Osteocyte (in vitro differentiated cells): Measurements from ENCODE around the gene MSH3. TPM values are rescaled to one million over a fixed set of nuclear protein-coding genes. Genes with fewer than 3 reads are reported as not detected.
"Not testable (repeated sequence)": the region's sequence is repeated elsewhere in the genome, so short reads cannot be mapped to it uniquely, and the experiment has no call there.

Experiments used
- DNase-seq: peaks from one replicate; pipeline ENCODE4 v3.0.0; 2021; ENCODE audit warnings: mixed read lengths; ENCODE audit not compliant: unreplicated experiment; ENCODE audit errors: extremely low spot score
- H3K27ac Mint-ChIP-seq: one replicate; pipeline ENCODE4 v1.8.0; 2021; ENCODE audit warnings: mild to moderate bottlenecking, mixed read lengths; ENCODE audit not compliant: unreplicated experiment
- H3K27me3 Mint-ChIP-seq: one replicate; pipeline ENCODE4 v1.8.0; 2021; ENCODE audit warnings: mixed read lengths; ENCODE audit not compliant: unreplicated experiment
- H3K36me3 Mint-ChIP-seq: one replicate; pipeline ENCODE4 v1.8.0; 2021; ENCODE audit warnings: mixed read lengths; ENCODE audit not compliant: unreplicated experiment
- H3K4me1 Mint-ChIP-seq: one replicate; pipeline ENCODE4 v1.8.0; 2021; ENCODE audit warnings: mixed read lengths; ENCODE audit not compliant: unreplicated experiment
- H3K4me3 Mint-ChIP-seq: one replicate; pipeline ENCODE4 v1.8.0; 2021; ENCODE audit warnings: mild to moderate bottlenecking, moderate library complexity, mixed read lengths; ENCODE audit not compliant: unreplicated experiment
- H3K9me3 Mint-ChIP-seq: one replicate; pipeline ENCODE4 v1.8.0; 2021; ENCODE audit warnings: mixed read lengths; ENCODE audit not compliant: unreplicated experiment
- total RNA-seq: library from RNA; stranded (reverse); gene quantifications from 2 replicates; pipeline ENCODE4 v1.2.1, GENCODE V29; 2021
- TF ChIP-seq, protein P1 (sequence below): fragments of 200-600 bp; sonication (generic); IDR thresholded peaks from 2 replicates; pipeline ENCODE4 v1.5.0; 2021; ENCODE audit warnings: antibody characterized with exemption, mild to moderate bottlenecking, moderate library complexity

The MSH3 gene
- total RNA-seq, 1 donor from 2014 or later: 14.8 TPM

DNA sequence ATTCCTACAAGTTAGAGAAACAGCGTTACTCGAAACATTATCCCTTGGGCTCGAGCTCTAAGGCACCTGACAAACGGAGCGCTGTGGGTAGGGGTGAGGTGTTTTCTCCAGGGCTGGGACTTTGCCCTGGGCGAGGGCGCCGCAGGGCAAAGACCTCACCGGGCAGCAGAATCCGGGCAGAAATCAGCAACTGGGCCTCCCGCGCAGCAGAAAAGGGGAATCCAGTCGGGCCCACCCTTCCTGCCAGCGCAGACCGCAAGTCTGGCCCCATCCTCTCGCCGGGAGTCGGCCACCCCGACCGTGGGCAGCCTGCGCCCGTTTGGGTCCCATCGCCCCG, 430 bp upstream of the MSH3 start:
- DNase-seq: no peak
- Mint-ChIP-seq H3K36me3 (peaks cover 13% of the 10 kb centered on the region), H3K4me3 (peak overlapping the region; percentile 72), H3K9me3 (no peaks in the 10 kb centered on the region), H3K27me3 (no peaks in the 10 kb centered on the region), H3K27ac (no peak overlapping the region), H3K4me1 (peaks cover 25% of the 10 kb centered on the region)
- TF ChIP-seq, protein P1, sequence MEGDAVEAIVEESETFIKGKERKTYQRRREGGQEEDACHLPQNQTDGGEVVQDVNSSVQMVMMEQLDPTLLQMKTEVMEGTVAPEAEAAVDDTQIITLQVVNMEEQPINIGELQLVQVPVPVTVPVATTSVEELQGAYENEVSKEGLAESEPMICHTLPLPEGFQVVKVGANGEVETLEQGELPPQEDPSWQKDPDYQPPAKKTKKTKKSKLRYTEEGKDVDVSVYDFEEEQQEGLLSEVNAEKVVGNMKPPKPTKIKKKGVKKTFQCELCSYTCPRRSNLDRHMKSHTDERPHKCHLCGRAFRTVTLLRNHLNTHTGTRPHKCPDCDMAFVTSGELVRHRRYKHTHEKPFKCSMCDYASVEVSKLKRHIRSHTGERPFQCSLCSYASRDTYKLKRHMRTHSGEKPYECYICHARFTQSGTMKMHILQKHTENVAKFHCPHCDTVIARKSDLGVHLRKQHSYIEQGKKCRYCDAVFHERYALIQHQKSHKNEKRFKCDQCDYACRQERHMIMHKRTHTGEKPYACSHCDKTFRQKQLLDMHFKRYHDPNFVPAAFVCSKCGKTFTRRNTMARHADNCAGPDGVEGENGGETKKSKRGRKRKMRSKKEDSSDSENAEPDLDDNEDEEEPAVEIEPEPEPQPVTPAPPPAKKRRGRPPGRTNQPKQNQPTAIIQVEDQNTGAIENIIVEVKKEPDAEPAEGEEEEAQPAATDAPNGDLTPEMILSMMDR: no peak

DNA sequence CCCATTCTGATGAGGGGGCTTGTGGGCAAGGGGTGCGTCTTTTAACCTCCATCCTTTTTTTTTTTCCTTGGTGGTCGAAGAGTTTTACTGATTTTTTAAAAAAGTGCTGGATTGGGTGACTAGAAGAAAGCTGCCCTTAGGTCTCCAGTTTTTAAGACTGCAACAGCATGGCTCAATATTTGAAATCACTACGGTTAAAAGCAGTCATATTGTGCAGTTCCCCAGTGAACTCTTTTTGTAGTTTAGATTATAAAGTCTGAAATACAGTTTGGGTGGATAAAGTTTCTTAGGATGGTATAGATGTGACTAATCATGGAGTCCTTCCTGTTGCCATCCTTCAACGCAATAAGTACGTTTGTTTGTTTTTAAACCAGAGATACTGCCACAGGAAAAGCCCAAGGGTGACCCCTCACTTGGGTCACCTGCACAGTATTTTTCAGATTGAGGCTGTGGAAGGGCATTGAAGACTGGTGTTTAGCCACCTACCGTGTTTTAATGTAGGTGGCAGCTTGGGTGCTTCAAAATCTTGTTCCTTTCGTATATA, 851 bp downstream of the MSH3 start:
- TF ChIP-seq, protein P1: no peak
- H3K27me3 Mint-ChIP-seq: no peaks in the 10 kb centered on the region
- peak overlapping the region; percentile 96 for H3K27ac Mint-ChIP-seq
- H3K9me3 Mint-ChIP-seq: no peaks in the 10 kb centered on the region
- peaks cover 25% of the 10 kb centered on the region for H3K36me3 Mint-ChIP-seq
- peak overlapping the region; percentile 97 for H3K4me3 Mint-ChIP-seq
- peaks cover 25% of the 10 kb centered on the region for H3K4me1 Mint-ChIP-seq
- DNase-seq: no peak

DNA sequence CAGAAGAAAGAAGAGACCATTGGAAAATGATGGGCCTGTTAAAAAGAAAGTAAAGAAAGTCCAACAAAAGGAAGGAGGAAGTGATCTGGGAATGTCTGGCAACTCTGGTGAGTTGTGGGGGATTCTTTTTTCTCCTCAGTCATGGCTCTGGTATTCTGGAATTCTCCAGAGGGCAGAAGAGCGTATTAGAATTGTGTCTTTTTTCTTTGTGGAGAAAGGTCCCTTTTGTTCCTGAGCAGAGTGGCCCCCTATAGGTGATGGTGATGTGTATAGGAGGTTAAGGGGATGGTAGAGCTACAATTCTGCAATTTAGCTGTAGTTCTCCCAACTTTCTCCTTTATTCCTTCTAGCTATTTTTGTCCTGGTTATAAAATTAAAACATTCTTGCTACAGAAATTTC, 2.0 kb downstream of the MSH3 start:
- H3K4me1 Mint-ChIP-seq: peaks cover 28% of the 10 kb centered on the region
- no peaks in the 10 kb centered on the region for H3K27me3 Mint-ChIP-seq

DNA sequence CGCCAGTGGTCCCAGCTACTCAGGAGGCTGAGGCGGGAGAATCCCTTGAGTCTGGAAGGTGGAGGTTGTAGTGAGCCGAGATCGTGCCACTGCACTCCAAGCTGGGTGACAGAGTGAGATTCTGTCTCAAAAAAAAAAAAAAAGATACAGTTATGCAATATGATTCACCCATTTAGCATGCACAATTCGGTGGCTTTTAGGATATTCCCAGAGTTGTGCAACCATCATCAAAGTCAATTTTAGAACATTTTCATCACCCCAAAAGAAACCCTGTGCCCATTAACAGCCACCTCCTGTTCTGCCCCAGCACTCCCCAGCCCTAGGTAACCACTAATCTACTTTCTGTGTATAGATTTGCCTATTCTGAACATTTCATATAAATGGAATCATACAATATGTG, 4.7 kb downstream of the MSH3 start:
- Mint-ChIP-seq H3K4me1 (peaks cover 19% of the 10 kb centered on the region), H3K27ac (no peak overlapping the region), H3K27me3 (no peaks in the 10 kb centered on the region), H3K9me3 (no peaks in the 10 kb centered on the region), H3K4me3 (no peak overlapping the region), H3K36me3 (peaks cover 46% of the 10 kb centered on the region)
- DNase-seq: no peak
- TF ChIP-seq, protein P1: no peak

More for the DNA sequence above, 2.0 kb downstream of the MSH3 start:
- TF ChIP-seq, protein P1: no peak
- peak overlapping the region; percentile 10 for H3K4me3 Mint-ChIP-seq
- peaks cover 32% of the 10 kb centered on the region for H3K36me3 Mint-ChIP-seq
- no peaks in the 10 kb centered on the region for H3K9me3 Mint-ChIP-seq
- no peak for DNase-seq
- H3K27ac Mint-ChIP-seq: no peak overlapping the region

DNA sequence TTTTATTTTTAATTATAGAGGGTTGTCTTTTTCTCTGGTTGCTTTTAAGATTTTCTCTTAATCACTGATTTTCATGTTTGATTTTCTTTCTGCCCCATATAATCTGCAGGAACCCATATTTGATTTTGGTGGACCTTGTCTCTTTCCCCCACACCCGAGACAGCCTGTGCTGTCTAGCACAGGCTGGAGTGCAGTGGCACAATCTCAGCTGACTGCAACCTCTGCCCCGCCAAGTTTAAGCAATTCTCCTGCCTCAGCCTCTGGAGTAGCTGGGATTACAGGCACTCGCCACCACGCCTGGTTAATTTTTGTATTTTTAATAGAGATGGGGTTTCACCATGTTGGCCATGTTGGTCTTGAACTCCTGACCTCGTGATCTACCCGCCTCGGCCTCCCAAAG, 6.2 kb downstream of the MSH3 start:
- H3K4me3 Mint-ChIP-seq, H3K27ac Mint-ChIP-seq, DNase-seq, H3K9me3 Mint-ChIP-seq, H3K27me3 Mint-ChIP-seq: not testable (repeated sequence)
- peaks cover 52% of the 10 kb centered on the region for H3K36me3 Mint-ChIP-seq
- peaks cover 11% of the 10 kb centered on the region for H3K4me1 Mint-ChIP-seq

DNA sequence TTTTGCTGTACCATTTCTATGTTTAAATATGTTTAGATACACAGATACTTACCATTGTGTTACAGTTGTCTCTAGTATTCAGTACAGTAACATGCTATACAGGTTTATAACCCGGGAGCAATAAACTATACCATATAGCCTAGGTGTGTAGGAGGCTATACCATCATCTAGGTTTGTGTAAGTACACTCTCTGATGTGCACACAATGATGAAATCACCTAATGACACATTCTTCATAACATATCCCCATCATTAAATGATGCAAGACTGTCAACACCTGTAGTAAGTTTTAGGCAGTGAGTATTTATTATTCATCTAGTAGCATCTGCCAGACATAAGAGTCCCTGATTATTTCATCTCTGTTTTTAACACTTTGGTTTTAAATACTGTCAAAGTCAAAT, 7.7 kb downstream of the MSH3 start:
- TF ChIP-seq, protein P1: no peak
- Mint-ChIP-seq H3K4me3 (no peak overlapping the region), H3K27ac (no peak overlapping the region), H3K36me3 (peaks cover 51% of the 10 kb centered on the region), H3K4me1 (peaks cover 3% of the 10 kb centered on the region), H3K9me3 (no peaks in the 10 kb centered on the region), H3K27me3 (no peaks in the 10 kb centered on the region)
- DNase-seq: no peak
